ENCODE measurements around the gene DUSP19. TPM values are rescaled to one million over a fixed set of nuclear protein-coding genes. Genes with fewer than 3 reads are reported as not detected.
A peak's percentile ranks its signal among the peaks of the same experiment; 100 is the strongest.

The DUSP19 gene
- total RNA-seq, 4 donors from 2014 or later: 1.6 to 2.7 (median 1.8) TPM; not detected in 1

DNA sequence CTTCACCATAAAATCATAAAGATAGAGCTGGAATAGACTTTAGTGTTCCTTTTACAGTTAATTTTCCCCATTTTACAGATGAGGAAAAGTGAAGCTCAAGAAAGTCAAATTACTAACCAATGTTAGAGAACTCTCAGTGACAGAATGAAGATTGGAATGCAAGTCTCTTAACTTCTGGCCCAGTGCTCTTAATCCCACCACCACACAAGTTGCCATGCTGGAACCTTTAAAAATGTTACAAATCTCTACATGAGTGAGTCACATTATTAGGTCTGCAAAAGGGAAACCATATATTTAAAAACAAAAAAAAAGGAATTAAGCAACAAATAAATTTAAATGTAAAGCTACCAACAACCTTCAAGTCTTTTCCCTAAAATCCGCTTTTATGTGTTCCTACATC lies 43.7 kb upstream of the DUSP19 start:
- TF ChIP-seq EP300 (IDR thresholded peaks at IDR 0.05; ENCODE audit: low read depth) (no peak), POLR2AphosphoS5 (IDR thresholded peaks at IDR 0.05) (no peak), POLR2A (IDR thresholded peaks at IDR 0.05) (no peak)
- TF ChIP-seq, protein P1, sequence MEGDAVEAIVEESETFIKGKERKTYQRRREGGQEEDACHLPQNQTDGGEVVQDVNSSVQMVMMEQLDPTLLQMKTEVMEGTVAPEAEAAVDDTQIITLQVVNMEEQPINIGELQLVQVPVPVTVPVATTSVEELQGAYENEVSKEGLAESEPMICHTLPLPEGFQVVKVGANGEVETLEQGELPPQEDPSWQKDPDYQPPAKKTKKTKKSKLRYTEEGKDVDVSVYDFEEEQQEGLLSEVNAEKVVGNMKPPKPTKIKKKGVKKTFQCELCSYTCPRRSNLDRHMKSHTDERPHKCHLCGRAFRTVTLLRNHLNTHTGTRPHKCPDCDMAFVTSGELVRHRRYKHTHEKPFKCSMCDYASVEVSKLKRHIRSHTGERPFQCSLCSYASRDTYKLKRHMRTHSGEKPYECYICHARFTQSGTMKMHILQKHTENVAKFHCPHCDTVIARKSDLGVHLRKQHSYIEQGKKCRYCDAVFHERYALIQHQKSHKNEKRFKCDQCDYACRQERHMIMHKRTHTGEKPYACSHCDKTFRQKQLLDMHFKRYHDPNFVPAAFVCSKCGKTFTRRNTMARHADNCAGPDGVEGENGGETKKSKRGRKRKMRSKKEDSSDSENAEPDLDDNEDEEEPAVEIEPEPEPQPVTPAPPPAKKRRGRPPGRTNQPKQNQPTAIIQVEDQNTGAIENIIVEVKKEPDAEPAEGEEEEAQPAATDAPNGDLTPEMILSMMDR (IDR thresholded peaks at IDR 0.05): no peak
- peaks cover 7% of the 10 kb centered on the region for H3K27me3 ChIP-seq
- H3K36me3 ChIP-seq: no peaks in the 10 kb centered on the region
- intact Hi-C loops (cut with DNase I; ENCODE audit: low total_unique reads): no loop called here
- H3K4me3 ChIP-seq: no peak overlapping the region
- H3K9me3 ChIP-seq: no peaks in the 10 kb centered on the region
- 95 to 100% methylated on average over 1 of the region's 1 CpG for WGBS, 2 donors (ENCODE audit: low coverage in 1 of 2)
- H3K4me1 ChIP-seq: peaks cover 22 to 77% (median 35%) of the 10 kb centered on the region in 4 donors
- H3K27ac ChIP-seq: peak overlapping the region in 3 of 4 donors; percentile 92 to 99 (median 94)
- in situ Hi-C loops (cut with MboI; ENCODE audit: low pct_ligation_motif_present in 1 of 4, low pct_unique_long_range_greater_than_20kb in 1 of 4, low sequenced_read_pairs in 3 of 4): no loop called here
- DNase-seq: no peak

DNA sequence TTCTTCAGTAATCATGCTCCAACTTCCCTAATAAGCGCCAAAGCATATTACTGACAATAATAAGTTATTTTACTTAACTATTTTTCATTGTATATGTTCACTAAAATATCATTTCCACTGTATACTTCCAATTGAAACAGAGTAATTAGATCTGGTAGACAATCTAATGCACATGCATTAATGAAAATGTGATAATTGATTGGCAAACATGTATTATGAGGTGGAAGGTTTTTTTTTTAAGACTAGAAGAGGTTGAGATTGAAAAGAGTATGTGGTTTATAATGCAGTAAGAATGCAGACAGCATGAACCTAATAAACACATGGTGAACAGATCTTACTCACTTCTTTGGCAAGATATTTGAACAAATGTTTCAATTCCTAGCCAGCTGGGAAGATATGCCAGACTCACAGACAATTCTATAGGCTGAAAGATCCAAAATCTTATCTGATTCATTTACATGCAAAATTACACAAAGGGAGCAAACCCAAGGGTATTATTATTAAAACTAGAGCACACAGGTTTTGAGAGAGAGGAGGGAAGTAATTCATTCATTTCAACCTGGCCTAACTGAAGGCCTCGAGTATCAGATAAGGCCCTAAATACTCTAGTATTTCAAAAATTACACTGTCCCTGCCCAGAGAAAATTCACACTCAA lies 43.1 kb upstream of the DUSP19 start:
- Histone ChIP-seq H3K27me3 (peaks cover 9% of the 10 kb centered on the region), H3K9me3 (no peaks in the 10 kb centered on the region), H3K27ac (peak overlapping the region; percentile 92 to 99 (median 96)), H3K4me3 (peak overlapping the region in 1 of 4 donors; percentile 85), H3K36me3 (no peaks in the 10 kb centered on the region), H3K4me1 (peaks cover 22 to 73% (median 35%) of the 10 kb centered on the region in 4 donors)
- DNase-seq: no peak
- in situ Hi-C loops (cut with MboI; ENCODE audit: low pct_ligation_motif_present in 1 of 4, low pct_unique_long_range_greater_than_20kb in 1 of 4, low sequenced_read_pairs in 3 of 4): no loop called here
- 44 to 56% methylated on average over 2 of the region's 2 CpGs for WGBS, 2 donors (ENCODE audit: low coverage in 1 of 2)
- intact Hi-C loops (cut with DNase I; ENCODE audit: low total_unique reads): no loop called here
- TF ChIP-seq POLR2A (IDR thresholded peaks at IDR 0.05) (no peak), POLR2AphosphoS5 (IDR thresholded peaks at IDR 0.05) (no peak), EP300 (IDR thresholded peaks at IDR 0.05; ENCODE audit: low read depth) (no peak)
- TF ChIP-seq, protein P1 (IDR thresholded peaks at IDR 0.05): no peak

DNA sequence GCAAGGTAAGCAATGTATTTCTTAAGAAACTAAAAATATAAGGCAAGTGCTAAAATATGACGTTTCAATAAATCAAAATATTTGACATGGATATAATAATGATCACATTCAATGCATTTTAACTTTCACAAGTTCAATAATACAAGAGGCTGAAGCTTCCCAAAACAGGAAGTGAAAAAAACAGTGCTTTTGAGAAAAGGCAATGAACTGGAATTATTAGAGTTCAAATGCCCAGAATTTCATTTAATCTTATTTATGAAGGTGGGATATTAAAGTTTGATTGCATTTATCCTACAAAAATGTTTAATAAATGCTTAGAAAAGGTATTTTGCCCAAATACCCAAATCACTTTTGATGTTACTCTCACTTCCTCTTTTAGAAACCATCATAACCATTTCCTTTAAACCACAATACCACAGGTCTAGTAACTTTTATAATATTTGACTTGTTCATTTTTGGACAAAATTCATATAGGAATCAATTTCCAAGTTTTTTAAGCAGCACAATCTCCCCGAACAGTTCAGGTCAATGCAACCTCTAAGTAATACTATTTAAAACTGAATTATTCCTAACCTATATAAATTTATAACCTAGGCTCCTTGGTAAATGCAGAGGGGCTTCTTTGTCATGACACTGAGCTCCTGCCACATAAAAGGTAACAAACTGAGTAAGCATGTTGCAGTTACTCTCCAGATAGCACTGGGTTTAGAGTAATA lies 42.4 kb upstream of the DUSP19 start:
- WGBS, 2 donors (ENCODE audit: low coverage in 1 of 2): 4 to 12% methylated on average over 2 of the region's 2 CpGs
- Histone ChIP-seq H3K36me3 (no peaks in the 10 kb centered on the region), H3K4me3 (peak overlapping the region in 2 of 4 donors; percentile 84 to 85), H3K27ac (peak overlapping the region; percentile 92 to 99 (median 96)), H3K4me1 (peaks cover 21 to 66% (median 35%) of the 10 kb centered on the region in 4 donors), H3K27me3 (peaks cover 15% of the 10 kb centered on the region), H3K9me3 (no peaks in the 10 kb centered on the region)
- in situ Hi-C loops (cut with MboI; ENCODE audit: low pct_ligation_motif_present in 1 of 4, low pct_unique_long_range_greater_than_20kb in 1 of 4, low sequenced_read_pairs in 3 of 4) (no loop called here), intact Hi-C loops (cut with DNase I; ENCODE audit: low total_unique reads) (no loop called here)
- TF ChIP-seq EP300 (IDR thresholded peaks at IDR 0.05; ENCODE audit: low read depth) (no peak), POLR2AphosphoS5 (IDR thresholded peaks at IDR 0.05) (no peak), POLR2A (IDR thresholded peaks at IDR 0.05) (no peak)
- TF ChIP-seq, protein P1 (IDR thresholded peaks at IDR 0.05): no peak
- no peak for DNase-seq

DNA sequence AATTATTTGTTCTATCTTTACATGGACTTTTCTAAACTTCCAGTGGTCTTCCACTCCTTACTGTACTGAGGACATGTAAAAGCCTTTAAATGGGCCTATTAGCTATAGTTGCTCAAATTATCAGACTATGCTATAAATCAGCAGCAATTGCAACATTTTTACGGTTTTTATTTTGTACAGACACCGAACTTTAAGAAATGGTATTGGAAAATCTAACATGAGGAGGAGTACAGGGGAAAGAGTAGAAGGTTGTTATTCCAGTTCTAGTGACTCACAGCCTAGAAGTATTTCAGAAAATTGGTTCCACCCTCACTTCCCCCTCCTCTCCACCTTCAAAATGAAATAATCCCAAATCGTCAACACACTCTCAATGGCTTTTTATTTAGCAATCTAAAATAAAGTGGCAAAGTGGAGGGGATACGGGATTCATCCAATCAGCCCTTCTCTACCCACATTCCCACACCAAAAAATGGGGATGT lies 41.4 kb upstream of the DUSP19 start:
- peaks cover 20% of the 10 kb centered on the region for H3K27me3 ChIP-seq
- in situ Hi-C loops (cut with MboI; ENCODE audit: low pct_ligation_motif_present in 1 of 4, low pct_unique_long_range_greater_than_20kb in 1 of 4, low sequenced_read_pairs in 3 of 4) (no loop called here), intact Hi-C loops (cut with DNase I; ENCODE audit: low total_unique reads) (no loop called here)
- TF ChIP-seq POLR2AphosphoS5 (IDR thresholded peaks at IDR 0.05): peak in 1 of 3 donors; percentile 4
- no peak for TF ChIP-seq POLR2A (IDR thresholded peaks at IDR 0.05)
- TF ChIP-seq EP300 (IDR thresholded peaks at IDR 0.05; ENCODE audit: low read depth): no peak
- H3K4me3 ChIP-seq: peak overlapping the region; percentile 62 to 90 (median 84)
- 5 to 15% methylated on average over 3 to 4 of the region's 4 CpGs for WGBS, 2 donors (ENCODE audit: low coverage in 1 of 2)
- H3K27ac ChIP-seq: peak overlapping the region; percentile 92 to 99 (median 96)
- H3K9me3 ChIP-seq: no peaks in the 10 kb centered on the region
- H3K36me3 ChIP-seq: no peaks in the 10 kb centered on the region
- H3K4me1 ChIP-seq: peaks cover 15 to 56% (median 33%) of the 10 kb centered on the region in 4 donors
- DNase-seq: no peak
